Activated CD4-positive, CD25-positive, alpha-beta regulatory T cell treated with anti-CD3 and anti-CD28 coated beads, Interleukin-2, amount 50 U/mL, for 72 hours (primary cell): ENCODE data around the gene MTA2.

Experiments
- DNase-seq: peaks from one replicate; pipeline ENCODE4 v3.0.0; 2021

Gene MTA2

GRCh38 chr11:62612366-62613290 is 11.0 kb upstream of the MTA2 start, which contains the start of the genes EML3 and ROM1:
EML3 (minus strand) TSS chr11:62612775; CDS start chr11:62612457, 318 bp downstream.
ROM1 (plus strand) TSS chr11:62613257; CDS start chr11:62613282, 25 bp downstream.
- peak; percentile 88 for DNase-seq

DNA sequence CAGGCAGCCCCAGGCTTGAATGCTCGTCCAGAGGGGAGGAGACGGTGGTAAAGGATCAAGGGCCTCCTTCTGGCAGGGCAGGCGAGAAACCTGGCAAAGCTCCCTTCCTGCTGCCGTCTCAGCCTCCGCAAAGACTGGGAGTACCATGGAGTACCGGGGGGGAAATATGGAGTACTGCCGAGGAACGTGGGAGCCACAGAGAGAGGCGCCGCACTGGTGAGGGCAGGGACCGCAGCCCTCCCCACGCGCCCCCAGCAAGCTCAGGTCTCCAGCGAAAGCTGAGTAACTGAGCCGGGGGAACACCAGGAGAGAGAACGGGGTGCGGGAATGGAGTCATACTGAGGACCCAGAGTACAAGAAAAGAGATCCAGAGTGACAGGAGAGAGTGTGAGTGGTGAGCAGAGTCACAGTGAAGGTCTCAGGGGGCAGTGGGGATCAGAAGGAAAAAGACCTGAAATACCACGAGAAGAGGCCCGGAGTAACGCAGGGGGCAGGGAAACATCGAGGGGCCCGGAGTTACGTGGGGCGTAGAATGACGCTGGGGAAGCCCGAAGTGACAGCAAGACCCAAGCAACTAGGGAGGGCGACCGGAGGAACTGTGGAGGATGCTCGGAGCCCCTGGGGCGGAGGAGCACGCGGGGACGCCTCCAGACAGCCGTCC is 10.2 kb upstream of the MTA2 start:
- peak; percentile 50 for DNase-seq

DNA sequence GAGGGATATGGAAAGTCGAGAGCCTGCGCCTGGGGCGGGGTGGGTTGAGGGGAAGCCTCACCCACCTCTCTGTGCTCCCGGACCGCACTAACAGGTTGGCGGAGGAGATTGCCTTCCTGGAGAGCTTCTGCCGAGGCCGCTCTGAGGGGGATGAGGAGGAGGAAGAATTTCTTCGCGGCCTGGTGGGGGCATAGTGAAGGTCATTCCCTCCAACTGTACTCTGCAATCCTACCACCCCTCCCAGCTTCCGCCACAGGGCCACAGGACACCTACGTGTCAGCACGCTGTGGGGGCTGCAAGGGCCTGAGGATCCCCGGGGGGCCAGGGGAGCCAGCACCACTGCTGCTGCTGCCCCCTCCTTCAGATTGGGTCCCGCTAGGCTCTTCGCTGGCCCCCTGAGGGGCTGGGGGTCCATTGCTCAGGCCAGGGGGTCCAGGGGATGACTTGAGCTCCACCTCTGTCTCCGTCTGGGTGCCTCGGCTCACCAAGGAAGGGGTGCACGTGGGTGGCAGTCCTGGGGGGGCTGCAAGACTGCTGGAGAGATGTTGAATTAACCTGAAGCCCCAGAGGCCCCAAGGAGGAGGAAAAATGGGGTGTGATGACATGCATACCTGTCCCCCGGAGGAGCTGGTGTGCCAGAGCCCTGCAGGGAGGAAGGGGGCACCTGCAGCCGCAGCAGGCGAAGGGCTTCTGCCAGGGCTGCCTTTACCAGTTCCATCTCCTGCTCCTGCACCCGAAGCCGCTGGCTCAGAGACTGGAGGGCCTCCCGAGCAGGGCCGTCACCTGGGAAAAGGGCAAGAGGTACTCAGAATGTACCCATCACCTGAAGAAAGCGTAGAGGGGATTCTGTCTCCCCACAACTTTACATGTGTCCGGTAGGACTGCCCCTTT is 9.4 kb upstream of the MTA2 start:
- no peak for DNase-seq

- no peak for DNase-seq
These were observed 8.7 kb upstream of the MTA2 start for GRCh38 chr11:62610403-62610802.

GRCh38 chr11:62608776-62609175 is 7.1 kb upstream of the MTA2 start:
- DNase-seq = no peak

GRCh38 chr11:62607714-62608113 is 6.0 kb upstream of the MTA2 start:
- no peak for DNase-seq

DNA sequence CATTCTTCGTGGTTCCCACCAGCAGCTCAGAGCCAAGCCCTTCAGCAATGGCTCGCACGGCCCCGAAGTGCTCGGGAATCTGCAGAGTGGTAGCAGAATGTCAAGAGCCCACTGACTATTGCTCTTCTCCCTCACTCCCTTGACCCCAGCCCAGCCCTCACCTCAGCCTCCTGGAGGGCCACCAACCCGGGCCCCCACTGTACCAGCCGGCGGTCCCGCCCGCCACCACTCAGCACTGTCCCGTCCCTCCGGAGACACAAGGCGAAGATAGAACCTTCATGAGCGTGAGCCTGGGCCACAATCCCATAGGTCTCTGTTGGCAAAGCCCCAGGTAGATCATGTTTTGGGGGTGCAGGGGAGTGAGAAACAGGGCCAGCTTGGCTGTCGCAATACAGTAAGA is 4.2 kb upstream of the MTA2 start:
- no peak for DNase-seq

DNA sequence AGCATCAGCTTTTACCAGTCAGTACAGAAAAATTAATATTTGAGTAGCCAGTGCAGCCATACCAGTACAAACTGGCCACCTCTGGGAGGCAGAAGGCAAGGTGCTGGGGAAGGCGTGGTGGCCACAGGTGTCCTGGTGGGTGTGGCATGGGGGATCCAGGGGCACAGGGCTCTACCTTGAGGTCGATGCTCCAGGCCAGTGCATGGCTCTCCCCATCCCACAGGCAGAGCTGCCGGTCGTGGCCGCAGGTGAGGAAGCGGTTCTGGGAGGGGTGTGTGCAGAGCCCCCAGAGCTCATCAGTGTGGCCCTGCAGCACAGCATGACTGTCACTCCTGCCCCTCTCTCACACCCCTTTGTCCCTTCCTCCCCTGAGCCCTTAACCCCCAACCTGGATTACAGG is 3.8 kb upstream of the MTA2 start:
- DNase-seq = no peak

- no peak for DNase-seq
These were observed 2.9 kb upstream of the MTA2 start for GRCh38 chr11:62604460-62605120.

GRCh38 chr11:62603776-62604299 is 2.2 kb upstream of the MTA2 start:
- DNase-seq = no peak

DNA sequence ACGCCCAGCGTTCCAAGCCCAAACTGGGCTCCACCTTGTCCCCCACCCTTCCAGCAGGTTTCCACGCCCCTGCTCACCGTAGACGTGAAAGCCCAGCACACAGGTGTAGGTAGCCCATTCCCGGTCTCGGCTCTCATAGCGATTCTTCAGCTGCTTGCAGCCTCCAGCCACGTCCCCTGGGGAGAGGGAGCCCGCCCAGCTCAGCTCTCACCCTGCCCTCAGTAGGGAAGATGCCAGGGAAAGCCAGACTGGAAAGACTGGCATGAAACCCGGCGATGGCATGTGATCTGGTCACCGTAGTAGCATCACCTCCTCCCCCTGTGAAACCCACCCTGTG is 1.4 kb upstream of the MTA2 start:
- DNase-seq = no peak

DNA sequence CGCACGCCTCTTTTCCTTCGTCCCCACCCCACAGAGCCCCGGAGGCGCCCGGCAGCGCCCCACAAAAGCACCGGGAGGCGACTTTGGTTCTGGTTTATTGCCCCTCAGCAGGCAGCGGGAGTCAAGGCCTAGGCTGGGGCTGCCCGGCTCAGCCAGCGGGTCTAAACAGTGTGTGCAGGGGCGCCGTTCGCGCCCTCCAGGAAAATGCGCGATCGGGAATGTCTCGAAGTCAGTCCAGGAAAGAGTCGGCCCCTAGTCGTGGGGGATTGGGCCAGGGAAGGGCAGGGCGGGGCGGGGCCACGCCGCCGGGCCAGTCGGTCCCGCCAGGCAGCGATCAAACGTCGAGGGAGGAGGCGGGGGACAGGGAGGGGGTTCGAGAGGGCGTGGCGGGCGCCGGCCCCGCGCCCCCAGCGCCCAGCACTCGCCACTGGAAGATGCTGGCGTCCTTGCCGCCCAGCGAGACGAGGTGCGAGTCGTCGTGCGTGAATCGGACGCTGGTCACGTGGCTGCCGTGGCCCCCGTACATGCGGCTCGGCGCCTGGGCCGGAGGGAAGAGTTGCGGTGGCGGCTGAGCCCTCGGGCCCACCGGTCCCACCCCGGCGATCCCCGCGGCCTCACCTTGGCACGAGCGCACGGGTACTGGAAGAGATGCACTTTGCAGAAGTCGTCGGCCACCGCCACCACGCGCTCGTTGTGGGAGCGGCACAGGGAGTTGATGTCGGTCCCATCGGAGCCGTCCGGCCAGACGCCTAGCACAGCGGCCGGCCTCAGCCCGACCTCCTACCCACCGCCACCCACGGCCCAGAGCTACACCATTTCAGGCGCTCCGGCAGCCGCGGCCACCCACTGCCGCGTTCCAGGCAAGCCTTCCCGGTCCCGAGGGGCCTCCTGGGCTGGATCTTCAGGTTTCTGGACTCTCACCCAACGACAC is 741 bp upstream of the MTA2 start:
- DNase-seq = peak; percentile 50

DNA sequence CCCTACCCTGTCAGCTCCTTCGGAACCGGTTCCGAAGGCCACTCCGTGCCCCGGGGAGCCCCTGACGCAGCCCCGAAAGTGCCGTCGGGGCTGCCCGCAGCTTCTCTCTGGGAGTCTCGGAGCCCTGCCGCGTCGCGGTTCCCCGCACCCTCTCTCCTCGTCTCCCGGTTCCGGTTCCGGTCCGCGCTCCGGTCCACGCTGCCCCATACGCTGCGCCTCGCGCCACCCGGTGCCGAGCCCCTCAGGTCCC is 618 bp downstream of the MTA2 start:
- DNase-seq = no peak

GRCh38 chr11:62600367-62601121 is 1.1 kb downstream of the MTA2 start:
- no peak for DNase-seq

GRCh38 chr11:62599901-62600300 is 1.8 kb downstream of the MTA2 start:
- no peak for DNase-seq

DNA sequence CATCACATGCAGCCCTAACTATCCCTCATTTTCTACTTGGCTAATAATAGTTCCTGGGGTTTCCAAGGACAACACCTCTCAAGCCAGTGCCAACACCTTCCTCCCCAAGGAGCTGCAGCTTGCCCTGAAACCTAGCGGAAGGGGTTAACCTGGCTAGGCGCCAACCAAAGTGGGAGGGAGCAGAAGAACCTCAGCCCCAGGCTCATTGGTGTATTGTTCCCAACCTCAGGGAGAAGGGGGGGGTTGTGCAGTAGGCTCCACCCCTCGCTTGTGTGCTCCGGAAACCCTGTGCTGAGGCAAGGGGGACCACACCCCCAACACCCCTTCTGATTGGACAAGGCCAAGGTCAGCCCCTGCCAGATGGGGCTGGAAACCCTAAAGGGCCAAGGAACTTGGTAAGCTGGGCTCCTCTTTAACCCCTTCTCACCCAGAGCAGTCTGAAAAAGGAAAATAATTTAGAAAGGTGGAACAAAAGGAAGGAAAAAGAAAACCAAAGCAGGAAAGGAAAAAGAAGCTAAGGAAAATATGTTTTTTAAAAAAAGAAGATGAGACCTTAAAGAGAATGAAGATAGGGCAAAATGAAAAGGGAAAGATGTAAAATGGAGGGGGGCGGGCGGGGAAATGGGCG is 2.5 kb downstream of the MTA2 start:
- peak; percentile 84 for DNase-seq

DNA sequence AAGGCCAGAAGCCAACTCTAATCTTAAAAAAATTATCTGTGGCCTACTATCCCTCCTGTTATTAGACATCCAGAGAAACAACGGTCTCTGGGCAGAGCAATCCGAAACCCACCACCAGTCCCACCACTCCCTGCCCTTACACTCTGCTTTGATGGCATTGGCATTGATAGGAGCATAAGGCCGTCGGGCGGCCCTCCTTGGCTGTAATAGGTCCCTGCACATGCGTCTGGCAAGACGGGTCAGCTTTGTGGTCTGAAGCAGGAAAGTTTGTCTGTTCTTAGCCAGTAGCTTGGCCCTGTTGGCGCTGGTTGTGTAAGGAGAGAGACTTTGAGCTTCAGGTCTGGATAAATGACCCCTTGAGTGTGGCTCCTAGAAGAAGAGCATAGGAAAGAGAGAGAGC is 6.5 kb downstream of the MTA2 start:
- no peak for DNase-seq

DNA sequence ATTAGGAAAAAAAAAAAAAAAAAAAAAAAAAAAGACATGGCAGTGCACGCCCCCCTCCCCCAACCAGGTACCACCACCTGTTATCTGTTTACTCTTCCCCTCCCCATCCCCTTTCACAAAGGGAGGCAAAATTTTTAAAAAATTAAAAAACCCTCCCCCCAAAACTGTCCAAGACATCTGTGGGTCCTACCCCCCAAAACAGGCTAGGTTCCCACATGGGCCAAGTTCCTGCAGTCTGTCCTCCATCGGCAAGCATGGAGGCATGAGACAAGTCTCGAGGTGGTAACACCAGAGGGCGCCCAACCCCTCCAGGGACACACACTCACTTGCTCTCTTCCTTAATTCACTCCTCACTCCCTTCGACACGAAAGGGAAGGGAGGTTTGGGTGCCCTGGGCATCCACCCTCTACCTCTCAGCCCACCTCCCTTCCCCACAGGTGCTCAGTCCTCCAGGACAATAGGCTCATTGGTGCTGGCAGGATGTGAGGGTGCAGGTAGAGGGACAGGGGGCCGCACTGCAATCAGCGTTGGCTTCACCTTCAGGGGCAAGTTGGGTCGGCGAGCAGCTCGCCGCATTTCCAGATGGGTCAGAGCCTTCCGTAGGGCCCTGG is 8.1 kb downstream of the MTA2 start:
- peak; percentile 61 for DNase-seq

DNA sequence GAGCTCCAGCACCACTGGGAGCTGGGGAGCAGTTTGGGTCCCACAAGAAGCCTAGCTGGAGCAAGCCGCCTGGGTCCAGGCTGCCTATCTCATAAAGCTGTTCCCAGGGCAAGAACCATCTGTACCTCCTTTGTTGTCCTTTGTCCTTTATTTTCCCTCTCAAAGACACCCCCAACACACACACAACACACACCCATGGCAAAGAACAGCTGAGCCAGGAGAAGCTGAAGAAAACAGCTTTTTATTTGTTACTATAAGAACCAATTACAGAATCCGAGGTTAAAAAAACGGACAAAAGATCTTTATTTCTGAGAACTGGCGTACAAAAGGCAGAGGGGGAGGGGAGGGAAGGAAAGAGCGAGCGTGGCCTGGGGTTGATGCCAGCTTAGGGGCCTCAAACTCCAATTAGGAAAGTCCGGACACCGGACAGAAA is 8.7 kb downstream of the MTA2 start:
- no peak for DNase-seq
